Neural crest cell (in vitro differentiated cells): Measurements from ENCODE around the gene ERFL. TPM values are rescaled to one million over a fixed set of nuclear protein-coding genes. Genes with fewer than 3 reads are reported as not detected.

ENCODE experiments used
- DNase-seq: peaks from one replicate; pipeline ENCODE4 v3.0.0; 2021; ENCODE audit warnings: low read depth, mixed read lengths, low spot score
- H3K27ac Mint-ChIP-seq: one replicate; pipeline ENCODE4 v1.8.0; 2021; ENCODE audit warnings: mild to moderate bottlenecking, mixed read lengths; ENCODE audit not compliant: unreplicated experiment
- H3K27me3 Mint-ChIP-seq: 2 replicates; pipeline ENCODE4 v1.8.0; 2021; ENCODE audit warnings: low read depth, mild to moderate bottlenecking, mixed read lengths
- H3K36me3 Mint-ChIP-seq: 2 replicates; pipeline ENCODE4 v1.8.0; 2021; ENCODE audit warnings: low read depth, mild to moderate bottlenecking, mixed read lengths
- H3K4me1 Mint-ChIP-seq: 2 replicates; pipeline ENCODE4 v1.8.0; 2021; ENCODE audit warnings: mixed read lengths
- H3K4me3 Mint-ChIP-seq: one replicate; pipeline ENCODE4 v1.8.0; 2021; ENCODE audit warnings: mild to moderate bottlenecking, mixed read lengths
- H3K9me3 Mint-ChIP-seq: 2 replicates; pipeline ENCODE4 v1.8.0; 2021; ENCODE audit warnings: mixed read lengths
- CTCF ChIP-seq: fragments of 200-600 bp; sonication (generic); conservative IDR thresholded peaks from 2 replicates; pipeline ENCODE4 v1.5.0; 2021; ENCODE audit warnings: antibody characterized with exemption, mild to moderate bottlenecking
- total RNA-seq: library from RNA; stranded (reverse); gene quantifications from 2 replicates; pipeline ENCODE4 v1.2.1, GENCODE V29; 2021

ERFL gene
- total RNA-seq, 1 donor from 2014 or later: 0.12 TPM

- no peaks in the 10 kb centered on the region for H3K9me3 Mint-ChIP-seq
- no peak overlapping the region for H3K4me3 Mint-ChIP-seq
- no peak for TF ChIP-seq CTCF
These were observed 3.8 kb downstream of the ERFL start for GRCh38 chr19:41924151-41925145.

GRCh38 chr19:41923045-41923788 lies 5.0 kb downstream of the ERFL start:
- peaks cover 25% of the 10 kb centered on the region for H3K27me3 Mint-ChIP-seq
- TF ChIP-seq CTCF: no peak
- H3K4me1 Mint-ChIP-seq: peaks cover 8% of the 10 kb centered on the region
- no peak overlapping the region for H3K4me3 Mint-ChIP-seq
- H3K9me3 Mint-ChIP-seq: no peaks in the 10 kb centered on the region
- no peaks in the 10 kb centered on the region for H3K36me3 Mint-ChIP-seq
- H3K27ac Mint-ChIP-seq: no peak overlapping the region
- DNase-seq: no peak

More at GRCh38 chr19:41924151-41925145, 3.8 kb downstream of the ERFL start:
- Mint-ChIP-seq H3K36me3 (no peaks in the 10 kb centered on the region), H3K27ac (no peak overlapping the region), H3K4me1 (peaks cover 15% of the 10 kb centered on the region), H3K27me3 (peaks cover 34% of the 10 kb centered on the region)
- DNase-seq: no peak

GRCh38 chr19:41922585-41922984 lies 5.7 kb downstream of the ERFL start:
- Mint-ChIP-seq H3K9me3 (no peaks in the 10 kb centered on the region), H3K36me3 (no peaks in the 10 kb centered on the region), H3K27me3 (peaks cover 22% of the 10 kb centered on the region), H3K27ac (no peak overlapping the region), H3K4me3 (no peak overlapping the region), H3K4me1 (peaks cover 8% of the 10 kb centered on the region)
- TF ChIP-seq CTCF: no peak
- DNase-seq: no peak

DNA sequence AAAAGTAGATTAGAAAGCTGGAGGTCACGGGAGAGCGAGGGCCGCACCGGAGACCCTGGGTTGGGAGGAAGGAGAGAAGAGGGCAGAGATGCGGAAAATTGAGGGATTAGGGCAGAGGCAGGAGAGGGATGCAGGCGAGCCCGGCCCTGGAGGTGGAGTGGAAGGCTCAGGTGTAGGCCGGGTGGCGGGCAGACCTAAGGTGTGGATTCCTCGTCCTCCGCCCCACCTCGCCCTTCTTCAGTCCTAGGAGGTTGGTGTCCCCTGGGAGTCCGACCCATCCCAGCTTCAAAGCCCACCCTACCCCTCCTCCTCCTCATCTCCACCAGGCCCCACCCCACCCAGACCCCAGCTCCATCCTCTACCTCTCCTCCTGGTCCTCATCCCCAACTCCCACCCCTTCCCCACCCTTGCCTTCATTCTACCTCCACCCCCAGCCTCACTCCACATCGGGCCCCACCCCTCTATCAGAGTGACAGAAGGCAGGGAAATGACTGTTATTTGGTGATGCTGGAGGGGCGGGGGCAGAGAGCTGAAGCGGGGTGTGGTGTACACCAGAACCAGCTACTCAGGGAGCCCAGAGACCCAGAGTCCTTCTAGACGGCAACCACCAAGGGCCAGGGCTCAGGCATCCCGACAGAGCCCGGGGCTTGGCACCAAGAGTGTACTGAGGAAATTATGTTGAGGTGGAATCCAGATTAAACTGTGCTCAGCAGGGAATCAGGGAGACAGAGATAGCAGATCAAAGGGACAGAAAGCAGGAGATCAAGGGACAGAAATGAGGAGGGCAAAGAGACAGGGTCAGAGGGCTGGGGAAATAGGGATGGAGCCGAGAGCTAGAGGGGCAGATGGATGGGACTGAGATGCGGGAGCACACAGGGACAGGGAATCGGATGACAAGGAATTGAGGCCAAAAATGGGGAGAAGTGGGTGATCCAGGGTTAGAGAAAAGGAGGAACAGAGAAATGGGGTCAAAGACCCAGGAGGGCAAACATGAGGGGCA lies 6.4 kb downstream of the ERFL start:
- Mint-ChIP-seq H3K36me3 (no peaks in the 10 kb centered on the region), H3K4me3 (no peak overlapping the region), H3K27me3 (peaks cover 22% of the 10 kb centered on the region), H3K27ac (no peak overlapping the region), H3K9me3 (no peaks in the 10 kb centered on the region), H3K4me1 (peaks cover 8% of the 10 kb centered on the region)
- no peak for DNase-seq
- TF ChIP-seq CTCF: no peak
